Measurements from ENCODE around the gene FOXD2. TPM values are rescaled to one million over a fixed set of nuclear protein-coding genes. Genes with fewer than 3 reads are reported as not detected.
A peak's percentile ranks its signal among the peaks of the same experiment; 100 is the strongest.

The FOXD2 gene
- total RNA-seq: under 1 TPM; 0.04 to 0.19 (median 0.09) TPM
- polyA plus RNA-seq: under 1 TPM; 0.02 to 0.08 TPM

DNA sequence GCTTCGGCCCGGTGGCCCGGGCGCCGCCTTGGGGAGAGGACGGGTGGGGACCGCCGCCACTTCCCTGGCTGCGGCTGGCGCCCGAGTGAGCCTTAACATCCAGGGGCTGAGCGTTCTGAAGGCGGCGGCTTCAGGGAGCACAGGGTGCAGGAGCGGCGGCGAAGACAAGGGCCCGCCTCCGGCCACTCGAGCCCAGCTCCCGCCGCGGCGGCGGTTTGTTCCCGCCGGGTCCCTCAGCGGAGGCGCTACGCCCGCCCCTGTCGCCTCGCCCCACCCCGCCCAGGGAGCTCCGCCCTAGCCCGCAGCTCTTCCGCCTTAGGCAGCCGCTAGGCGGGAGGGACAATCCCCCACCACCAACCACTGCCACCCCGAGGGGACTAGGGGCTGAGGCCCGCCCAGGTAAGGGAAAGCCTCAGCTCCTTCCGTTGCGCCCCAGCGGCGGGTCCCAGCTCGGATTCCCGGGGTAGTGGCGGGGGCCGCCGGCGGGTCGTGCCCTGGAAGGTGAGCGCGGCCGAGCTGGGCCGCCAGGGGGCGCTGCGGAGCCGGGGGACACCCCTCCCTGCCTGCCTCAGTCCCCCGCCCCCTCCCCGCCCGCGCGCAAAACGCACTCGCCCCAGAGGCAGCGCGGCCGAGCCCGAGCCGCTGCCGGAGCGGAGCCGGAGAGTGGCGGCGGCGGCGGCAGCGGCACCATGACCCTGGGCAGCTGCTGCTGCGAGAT is at the start of gene FOXD2:
FOXD2 (plus strand) TSS at position 598 of the 718 bp plus-strand sequence; CDS start at position 690, 92 bp downstream.
- 0 to 1% methylated on average over 41 to 80 of the region's 80 CpGs for WGBS, 2 donors
- Histone ChIP-seq H3K36me3 (no peaks in the 10 kb centered on the region), H3K27me3 (peaks cover 0 to 7% (median 5%) of the 10 kb centered on the region in 4 donors), H3K4me1 (peaks cover 5 to 9% (median 5%) of the 10 kb centered on the region in 3 donors), H3K27ac (peak within 1 kb of the TSS; percentile 49 to 88 (median 80)), H3K9me3 (no peaks in the 10 kb centered on the region), H3K4me3 (peak within 1 kb of the TSS; percentile 43 to 71 (median 66))
- ATAC-seq (peak; percentile 91 to 95 (median 93)), FAIRE-seq (no peak), DNase-seq (peak; percentile 84 to 98 (median 90))
- TF ChIP-seq, protein P1, sequence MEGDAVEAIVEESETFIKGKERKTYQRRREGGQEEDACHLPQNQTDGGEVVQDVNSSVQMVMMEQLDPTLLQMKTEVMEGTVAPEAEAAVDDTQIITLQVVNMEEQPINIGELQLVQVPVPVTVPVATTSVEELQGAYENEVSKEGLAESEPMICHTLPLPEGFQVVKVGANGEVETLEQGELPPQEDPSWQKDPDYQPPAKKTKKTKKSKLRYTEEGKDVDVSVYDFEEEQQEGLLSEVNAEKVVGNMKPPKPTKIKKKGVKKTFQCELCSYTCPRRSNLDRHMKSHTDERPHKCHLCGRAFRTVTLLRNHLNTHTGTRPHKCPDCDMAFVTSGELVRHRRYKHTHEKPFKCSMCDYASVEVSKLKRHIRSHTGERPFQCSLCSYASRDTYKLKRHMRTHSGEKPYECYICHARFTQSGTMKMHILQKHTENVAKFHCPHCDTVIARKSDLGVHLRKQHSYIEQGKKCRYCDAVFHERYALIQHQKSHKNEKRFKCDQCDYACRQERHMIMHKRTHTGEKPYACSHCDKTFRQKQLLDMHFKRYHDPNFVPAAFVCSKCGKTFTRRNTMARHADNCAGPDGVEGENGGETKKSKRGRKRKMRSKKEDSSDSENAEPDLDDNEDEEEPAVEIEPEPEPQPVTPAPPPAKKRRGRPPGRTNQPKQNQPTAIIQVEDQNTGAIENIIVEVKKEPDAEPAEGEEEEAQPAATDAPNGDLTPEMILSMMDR (IDR thresholded peaks at IDR 0.05): peak; percentile 99 to 100 (median 100)
- intact Hi-C loops (cut with DNase I): loop anchor here in 2 of 3 donors (5.0 kb wide), 2 partner anchors 270 to 285 kb away; no protein-coding TSS in a partner anchor

DNA sequence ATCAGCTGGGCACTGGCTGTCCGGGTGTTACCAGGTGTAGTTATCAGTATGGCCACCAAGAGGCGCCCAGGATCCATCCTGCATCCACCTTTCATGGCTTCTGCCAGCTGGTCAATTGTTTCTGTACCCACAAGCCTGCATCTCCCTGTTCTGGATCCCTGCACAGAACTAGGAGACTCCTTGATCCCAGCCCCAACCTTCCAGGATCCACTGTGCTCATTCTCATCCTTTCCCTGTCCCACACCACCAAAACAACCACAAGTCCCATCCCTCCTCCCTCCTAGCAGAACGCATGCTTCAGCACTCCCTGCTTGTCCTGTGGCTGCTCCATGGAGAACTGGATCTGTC is 49.0 kb upstream of the FOXD2 start:
- ATAC-seq (peak; percentile 68 to 95 (median 88)), DNase-seq (peak; percentile 18 to 77 (median 50)), FAIRE-seq (no peak)
- Histone ChIP-seq H3K4me3 (no peak overlapping the region), H3K27me3 (no peaks in the 10 kb centered on the region), H3K36me3 (no peaks in the 10 kb centered on the region), H3K27ac (no peak overlapping the region), H3K4me1 (no peaks in the 10 kb centered on the region), H3K9me3 (no peaks in the 10 kb centered on the region)
- 20 to 26% methylated on average over 3 of the region's 3 CpGs for WGBS, 2 donors
- intact Hi-C loops (cut with DNase I): no loop called here
- TF ChIP-seq, protein P1 (IDR thresholded peaks at IDR 0.05): peak; percentile 23 to 63 (median 56)

DNA sequence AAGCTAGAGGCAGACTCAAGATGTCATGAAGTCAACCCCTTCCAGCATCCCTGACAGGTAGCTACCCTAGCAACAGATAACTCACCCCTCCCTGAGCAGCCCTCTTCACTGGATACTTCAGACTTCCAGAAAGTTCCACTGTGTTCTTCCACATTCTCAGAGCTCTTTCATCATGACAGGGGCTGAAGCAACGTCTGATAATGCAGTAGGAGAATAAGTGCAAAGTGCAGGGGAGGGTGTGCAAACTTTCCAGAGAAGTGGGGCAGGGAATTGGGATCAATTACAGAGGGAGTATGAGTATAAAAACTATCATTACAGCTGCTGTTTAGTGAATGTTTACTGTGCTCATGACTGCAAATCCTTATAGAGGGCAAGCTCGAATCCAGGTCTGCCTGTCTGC is 48.1 kb upstream of the FOXD2 start:
- Histone ChIP-seq H3K27ac (no peak overlapping the region), H3K4me3 (no peak overlapping the region), H3K36me3 (no peaks in the 10 kb centered on the region), H3K9me3 (no peaks in the 10 kb centered on the region), H3K4me1 (no peaks in the 10 kb centered on the region), H3K27me3 (no peaks in the 10 kb centered on the region)
- TF ChIP-seq, protein P1 (IDR thresholded peaks at IDR 0.05): no peak
- 24 to 32% methylated on average over 2 of the region's 2 CpGs for WGBS, 2 donors
- no peak for DNase-seq
- FAIRE-seq: no peak
- intact Hi-C loops (cut with DNase I): no loop called here
- ATAC-seq: no peak

DNA sequence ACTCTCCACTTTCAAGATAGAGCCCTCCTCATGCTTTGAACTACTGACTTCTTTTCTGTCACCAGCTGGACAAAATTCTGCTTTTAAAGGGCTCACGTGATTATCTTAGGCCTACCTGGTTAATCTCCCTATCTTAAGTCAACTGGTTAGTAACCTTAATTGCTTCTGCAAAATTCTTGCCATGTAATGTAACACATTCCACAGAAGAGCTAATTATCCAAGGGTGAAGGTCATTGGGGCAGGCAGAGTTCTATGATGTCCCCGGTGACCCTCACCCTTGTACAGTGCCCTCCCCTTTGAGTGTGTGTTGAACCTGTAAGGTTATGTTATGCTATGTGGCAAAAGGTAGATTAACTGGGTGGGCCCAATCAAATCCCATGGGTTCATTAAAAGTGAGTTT is 47.0 kb upstream of the FOXD2 start:
- no peaks in the 10 kb centered on the region for H3K4me1 ChIP-seq
- intact Hi-C loops (cut with DNase I): no loop called here
- TF ChIP-seq, protein P1 (IDR thresholded peaks at IDR 0.05): no peak
- no peaks in the 10 kb centered on the region for H3K27me3 ChIP-seq
- WGBS, 2 donors: 38 to 48% methylated on average over 2 of the region's 2 CpGs
- ATAC-seq (no peak), FAIRE-seq (no peak), DNase-seq (no peak)
- no peaks in the 10 kb centered on the region for H3K9me3 ChIP-seq
- no peaks in the 10 kb centered on the region for H3K36me3 ChIP-seq
- H3K4me3 ChIP-seq: no peak overlapping the region
- no peak overlapping the region for H3K27ac ChIP-seq

DNA sequence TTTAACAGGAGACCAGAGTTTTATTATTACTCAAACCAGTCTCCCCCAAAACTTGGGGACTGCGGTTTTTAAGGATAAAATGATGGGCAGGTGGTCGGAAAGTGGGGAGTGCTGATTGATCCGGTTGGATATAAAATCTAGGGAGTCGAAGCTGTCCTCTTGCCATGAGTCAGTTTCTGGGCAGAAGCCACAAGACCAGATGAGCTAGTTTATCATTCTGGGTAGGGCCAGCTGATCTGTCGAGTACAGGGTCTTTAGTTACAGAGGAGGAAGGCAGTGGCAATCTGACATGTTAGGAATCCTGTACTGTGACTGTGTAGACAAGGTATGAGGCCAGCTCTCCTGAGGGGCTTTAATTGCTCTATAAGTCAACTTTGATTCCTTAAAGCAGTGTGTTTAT is 44.7 kb upstream of the FOXD2 start:
- intact Hi-C loops (cut with DNase I): no loop called here
- TF ChIP-seq, protein P1 (IDR thresholded peaks at IDR 0.05): no peak

More for the DNA sequence above, 44.7 kb upstream of the FOXD2 start:
- 52 to 65% methylated on average over 5 of the region's 5 CpGs for WGBS, 2 donors
- H3K4me3 ChIP-seq: no peak overlapping the region
- no peaks in the 10 kb centered on the region for H3K27me3 ChIP-seq
- no peaks in the 10 kb centered on the region for H3K36me3 ChIP-seq
- no peak overlapping the region for H3K27ac ChIP-seq
- DNase-seq (no peak), FAIRE-seq (no peak), ATAC-seq (no peak)
- H3K9me3 ChIP-seq: no peaks in the 10 kb centered on the region
- H3K4me1 ChIP-seq: no peaks in the 10 kb centered on the region
